ENCODE measurements around the gene SSC5D. TPM values are rescaled to one million over a fixed set of nuclear protein-coding genes. Genes with fewer than 3 reads are reported as not detected.

The SSC5D gene
- total and polyA plus RNA-seq, 8 donors, result 0.60 to 5.3 (median 1.4) TPM

GRCh38 chr19:55459551-55459949, 28.7 kb upstream of the SSC5D start:
- peaks cover 0 to 7% (median 5%) of the 10 kb centered on the region in 3 donors for H3K4me1 ChIP-seq
- intact Hi-C loops (cut with DNase I), result no loop called here
- H3K27ac ChIP-seq, result peak overlapping the region in 2 of 4 donors; percentile 16 to 90
- ATAC-seq (no peak), DNase-seq (no peak), FAIRE-seq (no peak)
- H3K36me3 ChIP-seq, result no peaks in the 10 kb centered on the region
- no peaks in the 10 kb centered on the region for H3K27me3 ChIP-seq
- WGBS, 2 donors, result 74 to 77% methylated on average over 8 of the region's 8 CpGs
- no peak for TF ChIP-seq CTCF (IDR thresholded peaks at IDR 0.05)
- no peak overlapping the region for H3K4me3 ChIP-seq
- H3K9me3 ChIP-seq, result no peaks in the 10 kb centered on the region

GRCh38 chr19:55459950-55460657, 28.1 kb upstream of the SSC5D start:
- no peak for TF ChIP-seq CTCF (IDR thresholded peaks at IDR 0.05)
- Histone ChIP-seq H3K4me1 (peaks cover 0 to 7% (median 5%) of the 10 kb centered on the region in 3 donors), H3K9me3 (no peaks in the 10 kb centered on the region), H3K4me3 (peak overlapping the region in 2 of 4 donors; percentile 61 to 72), H3K27me3 (no peaks in the 10 kb centered on the region), H3K27ac (peak overlapping the region in 3 of 4 donors; percentile 16 to 90 (median 86)), H3K36me3 (no peaks in the 10 kb centered on the region)
- 19 to 21% methylated on average over 16 of the region's 16 CpGs for WGBS, 2 donors
- FAIRE-seq, result peak; percentile 26
- no peak for ATAC-seq
- intact Hi-C loops (cut with DNase I), result no loop called here
- DNase-seq, result peak in 1 of 6 donors; percentile 35

- no peaks in the 10 kb centered on the region for H3K9me3 ChIP-seq
- intact Hi-C loops (cut with DNase I), result no loop called here
- no peaks in the 10 kb centered on the region for H3K27me3 ChIP-seq
- no peak for FAIRE-seq
- TF ChIP-seq CTCF (IDR thresholded peaks at IDR 0.05), result no peak
- peak overlapping the region; percentile 61 to 72 (median 64) for H3K4me3 ChIP-seq
- no peaks in the 10 kb centered on the region for H3K36me3 ChIP-seq
- 1 to 3% methylated on average over 23 to 24 of the region's 24 CpGs for WGBS, 2 donors
- peaks cover 0 to 7% (median 5%) of the 10 kb centered on the region in 3 donors for H3K4me1 ChIP-seq
- DNase-seq, result peak; percentile 84 to 89 (median 84)
- H3K27ac ChIP-seq, result peak overlapping the region; percentile 86 to 93 (median 90)
- ATAC-seq, result peak; percentile 59 to 74 (median 68)
These were observed 27.5 kb upstream of the SSC5D start for GRCh38 chr19:55460670-55461258.

GRCh38 chr19:55461259-55461973, 26.8 kb upstream of the SSC5D start, which contains the start of gene ISOC2:
Gene ISOC2 (minus strand): TSS chr19:55461642. CDS start chr19:55456486, 5,156 bp downstream.
- intact Hi-C loops (cut with DNase I), result no loop called here

More at GRCh38 chr19:55461259-55461973, 26.8 kb upstream of the SSC5D start, which contains the start of gene ISOC2:
- Histone ChIP-seq H3K9me3 (no peaks in the 10 kb centered on the region), H3K4me1 (peaks cover 0 to 7% (median 5%) of the 10 kb centered on the region in 3 donors), H3K4me3 (peak within 1 kb of the TSS; percentile 61 to 72 (median 64)), H3K36me3 (no peaks in the 10 kb centered on the region), H3K27ac (peak within 1 kb of the TSS; percentile 86 to 93 (median 90)), H3K27me3 (no peaks in the 10 kb centered on the region)
- no peak for TF ChIP-seq CTCF (IDR thresholded peaks at IDR 0.05)
- FAIRE-seq (peak; percentile 98), ATAC-seq (peak; percentile 92 to 97 (median 94)), DNase-seq (peak; percentile 99 to 100 (median 100))
- WGBS, 2 donors, result 0 to 1% methylated on average over 51 to 54 of the region's 54 CpGs
